ENCODE results near the gene RASA1.

- no peak for TF ChIP-seq CTCF (IDR thresholded peaks at IDR 0.05 in 4 of 5, conservative IDR thresholded peaks at IDR 0.05 in 1 of 5)
- no peak for TF ChIP-seq POLR2A (IDR thresholded peaks at IDR 0.05)
Observed at GRCh38 chr5:87398981-87399614, 131.4 kb downstream of the RASA1 start.

Measured in gastrocnemius medialis (tissue), 4 donors.